Astrocyte (in vitro differentiated cells and primary cell): ENCODE results near the gene NDUFV2. TPM values are rescaled to one million over a fixed set of nuclear protein-coding genes. Genes with fewer than 3 reads are reported as not detected.

Source experiments
- DNase-seq: peaks from one replicate; pipeline ENCODE4 v3.0.0-alpha.2; 2010; ENCODE audit warnings: low read depth
- FAIRE-seq: peaks from 2 replicates; lab custom pipeline; 2011; peaks lifted over from hg19 to GRCh38; lab: Jason Lieb, UNC
- H2AFZ ChIP-seq: 2 replicates; pipeline ENCODE4 v1.6.0; 2012; ENCODE audit warnings: low read depth, low read length, inconsistent platforms
- H3K27ac ChIP-seq: 2 replicates; pipeline ENCODE4 v1.5.1; 2011; ENCODE audit warnings: low read depth, low read length, inconsistent platforms
- H3K27me3 ChIP-seq: 2 replicates; pipeline ENCODE4 v1.6.0; 2011; ENCODE audit warnings: low read length, inconsistent platforms; ENCODE audit not compliant: insufficient read depth
- H3K36me3 ChIP-seq: 2 replicates; pipeline ENCODE4 v1.5.1; 2011; ENCODE audit warnings: low read length, inconsistent platforms; ENCODE audit not compliant: insufficient read depth
- H3K4me1 ChIP-seq: 2 replicates; pipeline ENCODE4 v1.5.1; 2011; ENCODE audit warnings: low read length, inconsistent platforms; ENCODE audit not compliant: insufficient read depth
- H3K4me2 ChIP-seq: 2 replicates; pipeline ENCODE4 v1.6.0; 2012; ENCODE audit warnings: low read length, inconsistent platforms
- H3K4me3 ChIP-seq: 2 replicates; pipeline ENCODE4 v1.5.1; 2011; ENCODE audit warnings: low read depth, mild to moderate bottlenecking, low read length, inconsistent platforms; ENCODE audit not compliant: insufficient read depth
- H3K79me2 ChIP-seq: 2 replicates; pipeline ENCODE4 v1.6.0; 2012; ENCODE audit warnings: mild to moderate bottlenecking, low read length, inconsistent platforms; ENCODE audit not compliant: insufficient read depth
- H3K9ac ChIP-seq: 2 replicates; pipeline ENCODE4 v1.6.0; 2012; ENCODE audit warnings: mild to moderate bottlenecking, low read length, inconsistent platforms
- H3K9me3 ChIP-seq: 2 replicates; pipeline ENCODE4 v1.5.1; 2012; ENCODE audit warnings: low read depth, mild to moderate bottlenecking, low read length, inconsistent platforms; ENCODE audit not compliant: insufficient read depth
- H4K20me1 ChIP-seq: 2 replicates; pipeline ENCODE4 v1.6.0; 2012; ENCODE audit warnings: low read length, inconsistent platforms; ENCODE audit not compliant: insufficient read depth
- H3K27ac Mint-ChIP-seq: one replicate; pipeline ENCODE4 v1.8.0; 2021; ENCODE audit warnings: mild to moderate bottlenecking, mixed read lengths; ENCODE audit not compliant: unreplicated experiment
- H3K27me3 Mint-ChIP-seq: one replicate; pipeline ENCODE4 v1.8.0; 2021; ENCODE audit warnings: low read depth, mixed read lengths; ENCODE audit not compliant: unreplicated experiment
- H3K36me3 Mint-ChIP-seq: one replicate; pipeline ENCODE4 v1.8.0; 2021; ENCODE audit warnings: low read depth, mixed read lengths; ENCODE audit not compliant: unreplicated experiment
- H3K4me1 Mint-ChIP-seq: one replicate; pipeline ENCODE4 v1.8.0; 2021; ENCODE audit warnings: low read depth, mixed read lengths; ENCODE audit not compliant: unreplicated experiment
- H3K4me3 Mint-ChIP-seq: one replicate; pipeline ENCODE4 v1.8.0; 2021; ENCODE audit warnings: mild to moderate bottlenecking, moderate library complexity, mixed read lengths; ENCODE audit not compliant: unreplicated experiment
- H3K9me3 Mint-ChIP-seq: one replicate; pipeline ENCODE4 v1.8.0; 2021; ENCODE audit warnings: mild to moderate bottlenecking, mixed read lengths; ENCODE audit not compliant: unreplicated experiment
- CTCF ChIP-seq: IDR thresholded peaks from 2 replicates; pipeline ENCODE4 v1.5.1; 2011; ENCODE audit warnings: low read depth, mild to moderate bottlenecking, inconsistent platforms, low read length, moderate library complexity; ENCODE audit not compliant: insufficient read depth
- EZH2 ChIP-seq: IDR thresholded peaks from 2 replicates; pipeline ENCODE4 v1.6.1; 2012; ENCODE audit warnings: mild to moderate bottlenecking, low read length, inconsistent platforms; ENCODE audit not compliant: insufficient read depth
- total RNA-seq: library from RNA; stranded (reverse); gene quantifications from 2 replicates; pipeline ENCODE4 v1.2.1, GENCODE V29; 2021

Gene NDUFV2
- total RNA-seq, 1 donor from 2014 or later = 120 TPM

GRCh38 chr18:9139400-9140039, 37.0 kb downstream of the NDUFV2 start:
- H3K4me1 ChIP-seq = peaks cover 18% of the 10 kb centered on the region
- H3K4me3 ChIP-seq = no peak overlapping the region
- H3K27me3 ChIP-seq = no peaks in the 10 kb centered on the region
- peaks cover 46% of the 10 kb centered on the region for H4K20me1 ChIP-seq
- Mint-ChIP-seq H3K4me1 (peaks cover 31% of the 10 kb centered on the region), H3K27ac (no peak overlapping the region), H3K36me3 (peaks cover 2% of the 10 kb centered on the region), H3K9me3 (no peaks in the 10 kb centered on the region), H3K27me3 (no peaks in the 10 kb centered on the region), H3K4me3 (peak overlapping the region; percentile 97)
- H3K27ac ChIP-seq = no peak overlapping the region
- DNase-seq = no peak
- H3K9me3 ChIP-seq = no peaks in the 10 kb centered on the region
- FAIRE-seq = no peak
- H3K36me3 ChIP-seq = no peaks in the 10 kb centered on the region
- H3K79me2 ChIP-seq = peaks cover 67% of the 10 kb centered on the region
- no peak overlapping the region for H2AFZ ChIP-seq
- TF ChIP-seq CTCF (no peak), EZH2 (no peak)
- peak overlapping the region; percentile 4 for H3K9ac ChIP-seq
- peak overlapping the region; percentile 29 for H3K4me2 ChIP-seq

GRCh38 chr18:9140381-9140780, 37.9 kb downstream of the NDUFV2 start:
- Histone ChIP-seq H3K27ac (no peak overlapping the region), H3K4me1 (peaks cover 14% of the 10 kb centered on the region), H3K27me3 (no peaks in the 10 kb centered on the region), H3K9ac (no peak overlapping the region), H3K4me3 (no peak overlapping the region), H3K9me3 (no peaks in the 10 kb centered on the region), H4K20me1 (peaks cover 51% of the 10 kb centered on the region), H3K36me3 (no peaks in the 10 kb centered on the region), H2AFZ (no peak overlapping the region), H3K79me2 (peaks cover 74% of the 10 kb centered on the region), H3K4me2 (peak overlapping the region; percentile 29)
- Mint-ChIP-seq H3K4me3 (no peak overlapping the region), H3K9me3 (no peaks in the 10 kb centered on the region), H3K27ac (no peak overlapping the region), H3K27me3 (no peaks in the 10 kb centered on the region), H3K4me1 (peaks cover 30% of the 10 kb centered on the region), H3K36me3 (peaks cover 2% of the 10 kb centered on the region)
- TF ChIP-seq CTCF = no peak
- TF ChIP-seq EZH2 = no peak
- DNase-seq (no peak), FAIRE-seq (no peak)

- TF ChIP-seq CTCF = no peak
- TF ChIP-seq EZH2 = no peak
- Histone ChIP-seq H3K4me3 (no peak overlapping the region), H3K4me2 (no peak overlapping the region), H4K20me1 (peaks cover 56% of the 10 kb centered on the region), H3K4me1 (peaks cover 8% of the 10 kb centered on the region), H3K27ac (no peak overlapping the region), H3K27me3 (no peaks in the 10 kb centered on the region), H3K36me3 (no peaks in the 10 kb centered on the region), H3K9ac (no peak overlapping the region), H3K79me2 (peaks cover 79% of the 10 kb centered on the region), H3K9me3 (no peaks in the 10 kb centered on the region), H2AFZ (no peak overlapping the region)
- DNase-seq = no peak
- Mint-ChIP-seq H3K9me3 (no peaks in the 10 kb centered on the region), H3K4me3 (no peak overlapping the region), H3K36me3 (peaks cover 2% of the 10 kb centered on the region), H3K4me1 (peaks cover 28% of the 10 kb centered on the region), H3K27me3 (no peaks in the 10 kb centered on the region), H3K27ac (no peak overlapping the region)
- no peak for FAIRE-seq
Measured at GRCh38 chr18:9140984-9141383, 38.5 kb downstream of the NDUFV2 start.
